GM12892 (cell line): ENCODE results near the gene KHDC4.

Experiments used
- POLR2A ChIP-seq: IDR thresholded peaks from 2 replicates; pipeline ENCODE4 v1.6.1; 2011; ENCODE audit warnings: low read depth, low read length, control low read depth
- POLR2AphosphoS5 ChIP-seq: IDR thresholded peaks from 2 replicates; pipeline ENCODE4 v1.6.1; 2011; ENCODE audit warnings: low read depth, low read length, control low read depth

- TF ChIP-seq POLR2AphosphoS5 (no peak), POLR2A (no peak)
Observed at GRCh38 chr1:155968051-155968400, 33.8 kb upstream of the KHDC4 start.
